Vagina (tissue), 2 donors: ENCODE results near the gene GRK5.

Source experiments
- POLR2A ChIP-seq, 2 donors: fragments of 450-650 bp; IDR thresholded peaks; one replicate each; pipeline ENCODE4 v1.6.1; 2017; ENCODE audit warnings: antibody characterized with exemption in 2 of 2, mild to moderate bottlenecking in 2 of 2, moderate library complexity in 2 of 2
- POLR2AphosphoS5 ChIP-seq, 2 donors: sonication (generic); formaldehyde crosslinking; IDR thresholded peaks; one replicate each; pipeline ENCODE4 v1.9.0; 2017; ENCODE audit warnings: antibody characterized with exemption in 2 of 2, mild to moderate bottlenecking in 2 of 2, low read depth in 1 of 2; ENCODE audit not compliant: insufficient read depth in 1 of 2
- TF ChIP-seq, protein P1 (sequence below), 3 experiments: fragments of 450-650 bp in 2 of 3; fragments of 200-600 bp in 1 of 3; sonication (generic) in 1 of 3; IDR thresholded peaks; one replicate each; pipeline ENCODE4 v1.5.1; 2017 to 2019; ENCODE audit warnings: antibody characterized with exemption in 3 of 3, mild to moderate bottlenecking in 2 of 3, moderate library complexity in 2 of 3

DNA sequence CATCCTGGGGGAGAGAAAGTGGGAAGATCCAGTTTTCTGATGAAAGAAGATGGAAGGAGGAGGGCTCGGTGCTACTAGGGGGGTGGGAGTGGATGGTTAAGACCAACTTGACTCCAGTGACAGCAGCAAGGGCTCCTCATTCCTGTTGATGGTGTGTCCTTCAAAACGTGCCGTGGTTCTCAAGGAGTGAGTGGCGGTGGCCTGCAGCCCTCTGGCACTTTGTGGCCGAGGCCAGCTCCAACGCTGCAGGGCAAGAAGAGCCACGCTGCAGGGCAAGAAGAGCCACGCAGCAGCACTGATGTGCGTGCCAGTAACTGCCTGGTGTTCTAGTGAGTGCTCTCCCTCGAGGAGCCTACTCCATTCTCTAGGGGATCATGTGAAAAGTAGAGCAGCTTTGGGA, 72.1 kb downstream of the GRK5 start:
- TF ChIP-seq POLR2A (IDR thresholded peaks at IDR 0.05): no peak
- TF ChIP-seq, protein P1, sequence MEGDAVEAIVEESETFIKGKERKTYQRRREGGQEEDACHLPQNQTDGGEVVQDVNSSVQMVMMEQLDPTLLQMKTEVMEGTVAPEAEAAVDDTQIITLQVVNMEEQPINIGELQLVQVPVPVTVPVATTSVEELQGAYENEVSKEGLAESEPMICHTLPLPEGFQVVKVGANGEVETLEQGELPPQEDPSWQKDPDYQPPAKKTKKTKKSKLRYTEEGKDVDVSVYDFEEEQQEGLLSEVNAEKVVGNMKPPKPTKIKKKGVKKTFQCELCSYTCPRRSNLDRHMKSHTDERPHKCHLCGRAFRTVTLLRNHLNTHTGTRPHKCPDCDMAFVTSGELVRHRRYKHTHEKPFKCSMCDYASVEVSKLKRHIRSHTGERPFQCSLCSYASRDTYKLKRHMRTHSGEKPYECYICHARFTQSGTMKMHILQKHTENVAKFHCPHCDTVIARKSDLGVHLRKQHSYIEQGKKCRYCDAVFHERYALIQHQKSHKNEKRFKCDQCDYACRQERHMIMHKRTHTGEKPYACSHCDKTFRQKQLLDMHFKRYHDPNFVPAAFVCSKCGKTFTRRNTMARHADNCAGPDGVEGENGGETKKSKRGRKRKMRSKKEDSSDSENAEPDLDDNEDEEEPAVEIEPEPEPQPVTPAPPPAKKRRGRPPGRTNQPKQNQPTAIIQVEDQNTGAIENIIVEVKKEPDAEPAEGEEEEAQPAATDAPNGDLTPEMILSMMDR (IDR thresholded peaks at IDR 0.05): no peak
- TF ChIP-seq POLR2AphosphoS5 (IDR thresholded peaks at IDR 0.05; ENCODE audit: insufficient read depth in 1 of 2, low read depth in 1 of 2): no peak
